Natural killer cell (primary cell): ENCODE measurements around the gene EPS15. TPM values are rescaled to one million over a fixed set of nuclear protein-coding genes. Genes with fewer than 3 reads are reported as not detected.

Source experiments
- ATAC-seq, 3 donors: fragments of 150-1000 bp in 2 of 3; fragments of 200-7000 bp in 1 of 3; cut with Tn5 transposase; 1 replicate in 1 of 3; 2 replicates in 2 of 3; pipeline ENCODE4 v1.10.0; 2021; ENCODE audit warnings: mild to moderate bottlenecking in 2 of 3, moderate library complexity in 2 of 3
- DNase-seq, 2 donors: peaks; one replicate each; pipeline versions ENCODE4 v3.0.0 to v3.0.0-alpha.2; 2013 to 2021; ENCODE audit warnings: mixed read lengths in 1 of 2
- H3K27ac ChIP-seq: one replicate; pipeline ENCODE4 v1.5.1; 2013; ENCODE audit warnings: mild to moderate bottlenecking, low read length
- H3K27me3 ChIP-seq: one replicate; pipeline ENCODE4 v1.6.1; 2013; ENCODE audit warnings: low read length; ENCODE audit not compliant: control insufficient read depth, insufficient read depth
- H3K36me3 ChIP-seq: one replicate; pipeline ENCODE4 v1.6.1; 2013; ENCODE audit warnings: low read length; ENCODE audit not compliant: control insufficient read depth, insufficient read depth
- H3K4me1 ChIP-seq: one replicate; pipeline ENCODE4 v1.6.1; 2013; ENCODE audit warnings: low read length; ENCODE audit not compliant: control insufficient read depth, insufficient read depth
- H3K4me3 ChIP-seq: one replicate; pipeline ENCODE4 v1.5.1; 2013; ENCODE audit warnings: low read length
- H3K9me3 ChIP-seq: one replicate; pipeline ENCODE4 v1.6.1; 2013; ENCODE audit warnings: low read length; ENCODE audit not compliant: control insufficient read depth, insufficient read depth
- H3K27ac Mint-ChIP-seq, 2 donors: one replicate each; pipeline ENCODE4 v1.8.0; 2022; ENCODE audit warnings: mild to moderate bottlenecking in 2 of 2, mixed read lengths in 2 of 2, moderate library complexity in 1 of 2
- H3K27me3 Mint-ChIP-seq, 2 donors: one replicate each; pipeline ENCODE4 v1.8.0; 2022; ENCODE audit warnings: low read depth in 2 of 2, mixed read lengths in 2 of 2
- H3K36me3 Mint-ChIP-seq: one replicate; pipeline ENCODE4 v1.8.0; 2022; ENCODE audit warnings: mixed read lengths
- H3K4me1 Mint-ChIP-seq, 2 donors: one replicate each; pipeline ENCODE4 v1.8.0; 2022; ENCODE audit warnings: mixed read lengths in 2 of 2
- H3K4me3 Mint-ChIP-seq: one replicate; pipeline ENCODE4 v1.8.0; 2022; ENCODE audit warnings: mild to moderate bottlenecking, moderate library complexity, mixed read lengths
- H3K9me3 Mint-ChIP-seq, 2 donors: one replicate each; pipeline ENCODE4 v1.8.0; 2022; ENCODE audit warnings: mixed read lengths in 2 of 2
- CTCF ChIP-seq: fragments of 200-600 bp; IDR thresholded peaks from one replicate; pipeline ENCODE4 v1.8.0; 2022; ENCODE audit warnings: antibody characterized with exemption
- WGBS: methylation state at CpG from one replicate; pipeline ENCODE4 v1.1.7; 2013; ENCODE audit warnings: missing lambda C conversion rate; ENCODE audit not compliant: insufficient coverage; 5-methylcytosine and 5-hydroxymethylcytosine counted together
- intact Hi-C: fragments of 100-400 bp; cut with micrococcal nuclease; formaldehyde crosslinking; loops from one replicate; pipeline ENCODE4 v1.14.2; 2022
- total RNA-seq, 4 donors: library from RNA; stranded (reverse); fragments of 120-200 nt in 1 of 4; gene quantifications; one replicate each; pipeline versions ENCODE4 v1.2.3 to v1.2.4, GENCODE V29; 2013 to 2022

Gene EPS15
- total RNA-seq, 3 donors from 2014 or later (not counting 1 experiment from before 2014, with no cell fraction given), result 92.7 to 127 (median 93.5) TPM

DNA sequence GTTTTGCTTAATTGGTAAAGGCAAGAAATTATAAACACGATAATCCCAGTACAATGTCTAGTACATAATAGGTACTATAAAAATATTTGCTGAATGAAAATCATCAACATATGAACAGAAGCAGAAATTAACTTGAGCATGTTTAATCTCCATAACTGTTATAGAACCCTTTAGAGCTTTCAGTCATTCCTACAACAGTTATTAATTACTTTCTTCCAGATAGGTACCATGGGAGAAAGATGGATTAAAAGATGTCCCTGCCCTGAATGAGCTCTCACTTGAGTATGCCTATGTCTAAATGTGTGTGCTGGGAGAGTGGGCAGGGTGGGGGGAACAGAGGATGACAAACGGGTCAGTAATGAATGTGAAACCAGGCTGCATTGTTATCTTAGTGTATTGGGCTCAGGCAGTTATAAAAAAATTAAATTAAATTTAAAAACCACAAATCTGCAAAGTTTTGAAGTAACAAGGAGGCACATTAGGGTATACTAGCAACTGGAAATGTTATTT lies 2.4 kb downstream of the EPS15 start:
- no peak for TF ChIP-seq CTCF
- intact Hi-C loops, result loop anchor here (5.0 to 10.0 kb wide), 2 partner anchors 74 to 552 kb away; partner anchors contain the start of gene FAF1
- no peak overlapping the region for H3K4me3 ChIP-seq
- no peak for ATAC-seq
- WGBS, result 0% methylated on average over 1 of the region's 2 CpGs
- H3K9me3 ChIP-seq, result no peaks in the 10 kb centered on the region
- peak overlapping the region; percentile 43 for H3K27ac ChIP-seq
- peak overlapping the region; percentile 92 to 93 for H3K27ac Mint-ChIP-seq
- no peaks in the 10 kb centered on the region for H3K27me3 Mint-ChIP-seq
- peak overlapping the region; percentile 87 for H3K4me3 Mint-ChIP-seq
- DNase-seq, result peak in 1 of 2 donors; percentile 17
- H3K36me3 ChIP-seq, result no peaks in the 10 kb centered on the region
- peaks cover 0 to 4% of the 10 kb centered on the region in 2 donors for H3K9me3 Mint-ChIP-seq
- peaks cover 29% of the 10 kb centered on the region for H3K4me1 ChIP-seq
- H3K27me3 ChIP-seq, result no peaks in the 10 kb centered on the region
- peaks cover 77 to 83% of the 10 kb centered on the region in 2 donors for H3K4me1 Mint-ChIP-seq
- no peaks in the 10 kb centered on the region for H3K36me3 Mint-ChIP-seq

- peak overlapping the region; percentile 92 to 93 for H3K27ac Mint-ChIP-seq
- H3K4me3 ChIP-seq, result no peak overlapping the region
- no peaks in the 10 kb centered on the region for H3K27me3 ChIP-seq
- DNase-seq (no peak), ATAC-seq (no peak)
- peaks cover 77 to 84% of the 10 kb centered on the region in 2 donors for H3K4me1 Mint-ChIP-seq
- H3K4me1 ChIP-seq, result peaks cover 29% of the 10 kb centered on the region
- intact Hi-C loops, result loop anchor here (5.0 to 10.0 kb wide), 2 partner anchors 74 to 551 kb away; partner anchors contain the start of gene FAF1
- no peak for TF ChIP-seq CTCF
- peak overlapping the region; percentile 87 for H3K4me3 Mint-ChIP-seq
- peaks cover 0 to 4% of the 10 kb centered on the region in 2 donors for H3K9me3 Mint-ChIP-seq
- H3K36me3 Mint-ChIP-seq, result no peaks in the 10 kb centered on the region
- no peaks in the 10 kb centered on the region for H3K36me3 ChIP-seq
- no peaks in the 10 kb centered on the region for H3K9me3 ChIP-seq
- H3K27ac ChIP-seq, result peak overlapping the region; percentile 61
- H3K27me3 Mint-ChIP-seq, result no peaks in the 10 kb centered on the region
Observed at GRCh38 chr1:51515982-51516648, 3.0 kb downstream of the EPS15 start.

DNA sequence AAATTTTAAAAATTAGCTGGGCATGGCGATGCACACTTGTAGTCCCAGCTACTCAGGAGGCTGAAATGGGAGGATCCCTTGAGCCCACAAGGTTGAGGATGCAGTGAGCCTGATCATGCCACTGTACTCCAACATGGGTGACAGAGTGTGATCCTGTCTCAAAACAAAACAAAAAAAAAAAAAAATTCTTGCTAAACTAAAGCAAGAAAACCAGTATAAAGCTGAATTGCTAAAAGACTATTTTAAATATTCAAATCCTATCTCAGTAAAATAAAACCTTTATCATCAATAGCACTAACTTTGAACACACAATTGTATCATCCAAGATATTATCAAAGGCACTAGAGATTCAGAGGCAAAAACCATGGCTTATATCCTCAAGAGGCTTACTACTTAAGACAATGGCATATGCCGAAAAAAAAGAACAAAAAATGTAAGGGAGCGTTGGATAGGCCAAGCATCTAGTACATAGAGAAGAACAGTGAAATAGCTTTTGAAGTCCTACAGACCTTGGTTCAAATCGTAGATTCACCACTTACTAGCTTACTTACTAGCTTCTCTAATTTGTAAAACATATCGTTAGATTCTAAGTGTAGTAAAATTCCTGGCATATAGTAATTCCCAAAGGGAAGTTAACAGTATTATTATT lies 3.6 kb downstream of the EPS15 start:
- Histone ChIP-seq H3K27me3 (no peaks in the 10 kb centered on the region), H3K4me1 (peaks cover 27% of the 10 kb centered on the region), H3K4me3 (peak overlapping the region; percentile 39), H3K36me3 (no peaks in the 10 kb centered on the region), H3K27ac (peak overlapping the region; percentile 85), H3K9me3 (no peaks in the 10 kb centered on the region)
- peak overlapping the region; percentile 87 for H3K4me3 Mint-ChIP-seq
- DNase-seq, result peak in 1 of 2 donors; percentile 40
- 93% methylated on average over 3 of the region's 5 CpGs for WGBS
- H3K27ac Mint-ChIP-seq, result peak overlapping the region; percentile 92 to 93
- no peaks in the 10 kb centered on the region for H3K27me3 Mint-ChIP-seq
- H3K36me3 Mint-ChIP-seq, result no peaks in the 10 kb centered on the region
- TF ChIP-seq CTCF, result no peak
- peaks cover 0 to 4% of the 10 kb centered on the region in 2 donors for H3K9me3 Mint-ChIP-seq
- peaks cover 73 to 79% of the 10 kb centered on the region in 2 donors for H3K4me1 Mint-ChIP-seq
- intact Hi-C loops, result loop anchor here (5.0 to 10.0 kb wide), 2 partner anchors 73 to 551 kb away; partner anchors contain the start of gene FAF1
- no peak for ATAC-seq
